HepG2 (cell line): ENCODE measurements around the gene CASKIN1. TPM values are rescaled to one million over a fixed set of nuclear protein-coding genes. Genes with fewer than 3 reads are reported as not detected.

Experiments used
- ATM ChIP-seq: fragments of 450-650 bp; IDR thresholded peaks from 2 replicates; pipeline ENCODE4 v1.7.1; 2017; ENCODE audit warnings: mild to moderate bottlenecking, borderline replicate concordance
- CREB1 ChIP-seq, 2 experiments: fragments of 450-650 bp in 1 of 2; IDR thresholded peaks; 2 replicates each; pipeline ENCODE4 v1.6.1; 2016 to 2017; ENCODE audit warnings: control low read depth in 1 of 2, mild to moderate bottlenecking in 1 of 2, missing compliant biosample characterization in 1 of 2, missing genetic modification characterization in 1 of 2
- HMG20B ChIP-seq: conservative IDR thresholded peaks from 2 replicates; pipeline ENCODE4 v1.6.1; 2016; ENCODE audit warnings: missing genetic modification reagents, missing compliant biosample characterization
- REL ChIP-seq: sonication (generic); formaldehyde crosslinking; conservative IDR thresholded peaks from 2 replicates; pipeline ENCODE4 v1.8.0; 2022; ENCODE audit warnings: mild to moderate bottlenecking, missing genetic modification reagents, moderate library complexity
- SOX13 ChIP-seq, 3 experiments: fragments of 450-650 bp in 1 of 3; sonication (generic) in 1 of 3; formaldehyde crosslinking in 1 of 3; IDR thresholded peaks in 2 of 3; conservative IDR thresholded peaks in 1 of 3; 2 replicates each; pipeline versions ENCODE4 v1.5.0 to v1.6.1; 2016 to 2020; ENCODE audit warnings: antibody characterized with exemption in 1 of 3, mild to moderate bottlenecking in 1 of 3, missing compliant biosample characterization in 1 of 3, missing genetic modification reagents in 1 of 3, moderate library complexity in 1 of 3
- SP140L ChIP-seq: sonication (generic); formaldehyde crosslinking; IDR thresholded peaks from 2 replicates; pipeline ENCODE4 v1.4.0; 2020; ENCODE audit warnings: missing genetic modification reagents, borderline replicate concordance
- SRSF9 ChIP-seq: fragments of 200-400 bp; formaldehyde crosslinking; IDR thresholded peaks from 2 replicates; pipeline ENCODE4 v1.6.1; 2018; ENCODE audit warnings: borderline replicate concordance, mild to moderate bottlenecking, low read depth, low read length; ENCODE audit not compliant: insufficient read depth, poor library complexity, severe bottlenecking
- ZNF230 ChIP-seq: sonication (generic); formaldehyde crosslinking; IDR thresholded peaks from 2 replicates; pipeline ENCODE4 v1.4.0; 2020; ENCODE audit warnings: mild to moderate bottlenecking, missing genetic modification reagents
- ZNF720 ChIP-seq: sonication (generic); formaldehyde crosslinking; IDR thresholded peaks from 2 replicates; pipeline ENCODE4 v1.4.0; 2020; ENCODE audit warnings: missing genetic modification reagents
- polyA plus RNA-seq, 8 experiments: library from polyadenylated mRNA; depleted of rRNA in 3 of 8; stranded (reverse) in 7 of 8; unstranded in 1 of 8; fragments of >200 nt; fragmentation: Illumina TruSeq in 4 of 8; extraction: Trizol in 4 of 8; gene quantifications; 2 replicates each; pipeline versions ENCODE4 v1.2.1 to v1.2.3, GENCODE V29; 2011 to 2016; ENCODE audit warnings: low read depth in 4 of 8, missing spikeins in 1 of 8, mixed read lengths in 1 of 8; ENCODE audit not compliant: insufficient read depth in 1 of 8
- total RNA-seq, 5 experiments: library from RNA; depleted of rRNA; stranded (reverse); fragments of >200 nt; fragmentation: Illumina TruSeq; extraction: Trizol; gene quantifications; 2 replicates each; pipeline ENCODE4 v1.2.3, GENCODE V29; 2016; ENCODE audit warnings: low read depth in 1 of 5
- TF ChIP-seq, protein P1 (sequence below): sonication (generic); formaldehyde crosslinking; IDR thresholded peaks from 2 replicates; pipeline ENCODE4 v1.4.0; 2020; ENCODE audit warnings: mild to moderate bottlenecking, missing genetic modification reagents
- TF ChIP-seq, protein P2 (sequence below): sonication (generic); formaldehyde crosslinking; conservative IDR thresholded peaks from 2 replicates; pipeline ENCODE4 v1.4.0; 2020; ENCODE audit warnings: missing genetic modification reagents
- TF ChIP-seq, protein P3 (sequence below): sonication (generic); formaldehyde crosslinking; conservative IDR thresholded peaks from 2 replicates; pipeline ENCODE4 v1.8.1; 2023; ENCODE audit warnings: missing genetic modification reagents

CASKIN1 gene
- total and polyA plus RNA-seq, 2 of the 13 experiments (the other 11 are each of a cell fraction or from before 2014, with no cell fraction given): 1.2 to 2.2 TPM

DNA sequence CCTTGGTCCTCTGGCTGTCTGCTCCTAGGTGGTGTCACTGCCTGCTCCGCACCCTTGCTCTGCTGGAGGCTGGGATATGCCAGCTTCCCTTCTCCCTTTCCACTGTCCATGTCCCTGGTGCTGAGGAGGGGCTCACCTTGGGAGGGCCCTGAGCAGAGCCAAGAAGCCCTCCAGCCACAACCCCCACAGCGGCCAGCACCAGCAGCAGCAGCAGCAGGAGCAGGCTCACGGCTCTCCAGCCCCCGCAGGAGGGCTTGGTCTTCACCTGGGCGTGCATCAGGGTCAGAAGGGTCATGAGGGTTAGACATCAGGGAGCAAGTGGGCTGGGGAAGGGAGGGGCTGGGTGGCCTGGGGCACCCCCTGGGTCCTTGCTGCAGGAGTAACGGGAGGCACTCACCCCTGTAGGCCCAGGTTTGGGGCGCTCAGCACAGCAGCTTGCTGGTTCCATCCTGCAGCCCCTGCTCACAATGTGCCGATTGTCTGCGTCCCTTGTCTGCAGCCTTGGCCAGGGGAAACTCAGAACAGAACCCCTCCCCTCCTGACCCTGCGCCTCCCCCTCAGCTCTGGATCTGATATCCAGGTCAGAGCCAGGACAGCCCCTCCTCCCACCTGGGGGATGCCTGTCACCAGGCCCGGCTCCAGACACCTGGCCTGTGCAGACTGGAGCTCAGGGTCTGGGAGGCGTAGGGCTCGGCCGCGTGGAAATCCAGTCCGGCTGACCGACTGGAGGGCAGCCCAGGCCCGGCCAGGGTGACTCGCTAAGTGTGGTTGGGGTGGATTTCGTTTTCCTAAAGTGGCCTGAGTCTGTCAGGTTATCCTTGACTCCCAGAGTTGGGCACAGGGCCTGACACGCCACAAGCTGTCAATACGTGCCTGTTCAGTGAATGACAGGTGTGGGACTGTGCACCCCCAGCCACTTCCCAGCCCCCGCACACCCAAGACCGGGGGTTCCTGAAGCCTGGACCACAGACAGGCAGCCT is 14.3 kb upstream of the CASKIN1 start, which contains the start of gene BRICD5 (continued):
- TF ChIP-seq, protein P1, sequence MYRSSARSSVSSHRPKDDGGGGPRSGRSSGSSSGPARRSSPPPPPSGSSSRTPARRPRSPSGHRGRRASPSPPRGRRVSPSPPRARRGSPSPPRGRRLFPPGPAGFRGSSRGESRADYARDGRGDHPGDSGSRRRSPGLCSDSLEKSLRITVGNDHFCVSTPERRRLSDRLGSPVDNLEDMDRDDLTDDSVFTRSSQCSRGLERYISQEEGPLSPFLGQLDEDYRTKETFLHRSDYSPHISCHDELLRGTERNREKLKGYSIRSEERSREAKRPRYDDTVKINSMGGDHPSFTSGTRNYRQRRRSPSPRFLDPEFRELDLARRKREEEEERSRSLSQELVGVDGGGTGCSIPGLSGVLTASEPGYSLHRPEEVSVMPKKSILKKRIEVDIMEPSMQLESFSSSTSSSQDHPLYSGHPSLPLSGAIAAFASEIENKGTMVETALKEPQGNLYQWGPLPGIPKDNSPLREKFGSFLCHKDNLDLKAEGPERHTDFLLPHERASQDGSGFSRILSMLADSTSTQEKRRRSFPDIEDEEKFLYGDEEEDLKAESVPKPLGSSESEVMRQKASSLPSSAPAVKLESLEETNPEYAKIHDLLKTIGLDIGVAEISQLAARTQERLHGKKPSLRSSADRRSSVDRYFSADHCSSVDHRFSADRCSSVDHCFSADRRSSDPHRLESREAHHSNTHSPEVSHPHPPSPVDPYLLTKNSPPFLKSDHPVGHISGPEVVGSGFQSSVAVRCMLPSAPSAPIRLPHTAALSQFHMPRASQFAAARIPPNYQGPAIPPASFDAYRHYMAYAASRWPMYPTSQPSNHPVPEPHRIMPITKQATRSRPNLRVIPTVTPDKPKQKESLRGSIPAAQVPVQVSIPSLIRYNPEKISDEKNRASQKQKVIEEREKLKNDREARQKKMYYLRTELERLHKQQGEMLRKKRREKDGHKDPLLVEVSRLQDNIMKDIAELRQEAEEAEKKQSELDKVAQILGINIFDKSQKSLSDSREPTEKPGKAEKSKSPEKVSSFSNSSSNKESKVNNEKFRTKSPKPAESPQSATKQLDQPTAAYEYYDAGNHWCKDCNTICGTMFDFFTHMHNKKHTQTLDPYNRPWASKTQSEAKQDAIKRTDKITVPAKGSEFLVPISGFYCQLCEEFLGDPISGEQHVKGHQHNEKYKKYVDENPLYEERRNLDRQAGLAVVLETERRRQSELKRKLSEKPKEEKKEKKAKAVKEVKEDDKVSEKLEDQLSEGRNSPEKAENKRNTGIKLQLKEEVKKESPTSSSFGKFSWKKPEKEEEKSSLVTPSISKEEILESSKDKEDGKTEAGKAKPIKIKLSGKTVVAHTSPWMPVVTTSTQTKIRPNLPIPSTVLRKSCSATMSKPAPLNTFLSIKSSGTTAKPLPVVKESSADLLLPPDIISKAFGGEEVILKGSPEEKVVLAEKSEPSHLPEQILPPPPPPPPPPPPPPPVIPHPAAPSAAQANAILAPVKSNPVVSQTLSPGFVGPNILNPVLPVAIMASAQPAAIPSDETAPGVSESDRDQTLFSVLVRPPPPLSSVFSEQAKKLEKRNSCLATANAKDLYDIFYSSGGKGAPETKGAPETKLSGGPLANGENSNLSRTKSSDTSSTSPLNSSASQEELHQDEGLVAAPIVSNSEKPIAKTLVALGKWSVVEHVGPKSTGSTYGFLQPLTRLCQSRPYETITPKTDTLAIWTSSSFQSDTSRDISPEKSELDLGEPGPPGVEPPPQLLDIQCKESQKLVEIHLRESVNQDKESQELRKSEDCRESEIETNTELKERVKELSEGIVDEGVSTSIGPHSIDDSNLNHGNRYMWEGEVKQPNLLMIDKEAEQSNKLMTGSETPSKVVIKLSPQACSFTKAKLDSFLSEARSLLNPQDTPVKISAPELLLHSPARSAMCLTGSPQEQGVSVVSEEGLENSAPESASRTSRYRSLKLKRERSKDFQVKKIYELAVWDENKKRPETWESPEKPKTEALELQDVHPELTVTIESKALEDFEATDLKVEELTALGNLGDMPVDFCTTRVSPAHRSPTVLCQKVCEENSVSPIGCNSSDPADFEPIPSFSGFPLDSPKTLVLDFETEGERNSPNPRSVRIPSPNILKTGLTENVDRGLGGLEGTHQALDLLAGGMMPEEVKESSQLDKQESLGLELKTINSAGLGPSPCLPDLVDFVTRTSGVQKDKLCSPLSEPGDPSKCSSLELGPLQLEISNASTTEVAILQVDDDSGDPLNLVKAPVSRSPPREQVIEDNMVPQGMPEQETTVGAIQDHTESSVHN (CRISPR knock-in tag): no peak
- TF ChIP-seq ZNF230 (CRISPR knock-in tag) (0 out of 2 replicates have a peak, but pooled peaks have one; percentile 12), ZNF720 (no peak), CREB1 (IDR thresholded peaks at IDR 0.05) (no peak), CREB1 (CRISPR knock-in tag; IDR thresholded peaks at IDR 0.05) (no peak), HMG20B (CRISPR knock-in tag) (no peak), ATM (no peak), SRSF9 (no peak), SOX13 (IDR thresholded peaks at IDR 0.05) (no peak), SOX13 (CRISPR knock-in tag; conservative IDR thresholded peaks at IDR 0.05 in 1 of 2, IDR thresholded peaks at IDR 0.05 in 1 of 2) (no peak; a peak in 1 of 4 replicates), REL (0 out of 2 replicates have a peak, but pooled peaks have one; percentile 34), SP140L (no peak)
- TF ChIP-seq, protein P2, sequence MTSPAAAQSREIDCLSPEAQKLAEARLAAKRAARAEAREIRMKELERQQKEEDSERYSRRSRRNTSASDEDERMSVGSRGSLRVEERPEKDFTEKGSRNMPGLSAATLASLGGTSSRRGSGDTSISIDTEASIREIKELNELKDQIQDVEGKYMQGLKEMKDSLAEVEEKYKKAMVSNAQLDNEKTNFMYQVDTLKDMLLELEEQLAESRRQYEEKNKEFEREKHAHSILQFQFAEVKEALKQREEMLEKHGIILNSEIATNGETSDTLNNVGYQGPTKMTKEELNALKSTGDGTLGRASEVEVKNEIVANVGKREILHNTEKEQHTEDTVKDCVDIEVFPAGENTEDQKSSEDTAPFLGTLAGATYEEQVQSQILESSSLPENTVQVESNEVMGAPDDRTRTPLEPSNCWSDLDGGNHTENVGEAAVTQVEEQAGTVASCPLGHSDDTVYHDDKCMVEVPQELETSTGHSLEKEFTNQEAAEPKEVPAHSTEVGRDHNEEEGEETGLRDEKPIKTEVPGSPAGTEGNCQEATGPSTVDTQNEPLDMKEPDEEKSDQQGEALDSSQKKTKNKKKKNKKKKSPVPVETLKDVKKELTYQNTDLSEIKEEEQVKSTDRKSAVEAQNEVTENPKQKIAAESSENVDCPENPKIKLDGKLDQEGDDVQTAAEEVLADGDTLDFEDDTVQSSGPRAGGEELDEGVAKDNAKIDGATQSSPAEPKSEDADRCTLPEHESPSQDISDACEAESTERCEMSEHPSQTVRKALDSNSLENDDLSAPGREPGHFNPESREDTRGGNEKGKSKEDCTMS: no peak
- TF ChIP-seq, protein P3, sequence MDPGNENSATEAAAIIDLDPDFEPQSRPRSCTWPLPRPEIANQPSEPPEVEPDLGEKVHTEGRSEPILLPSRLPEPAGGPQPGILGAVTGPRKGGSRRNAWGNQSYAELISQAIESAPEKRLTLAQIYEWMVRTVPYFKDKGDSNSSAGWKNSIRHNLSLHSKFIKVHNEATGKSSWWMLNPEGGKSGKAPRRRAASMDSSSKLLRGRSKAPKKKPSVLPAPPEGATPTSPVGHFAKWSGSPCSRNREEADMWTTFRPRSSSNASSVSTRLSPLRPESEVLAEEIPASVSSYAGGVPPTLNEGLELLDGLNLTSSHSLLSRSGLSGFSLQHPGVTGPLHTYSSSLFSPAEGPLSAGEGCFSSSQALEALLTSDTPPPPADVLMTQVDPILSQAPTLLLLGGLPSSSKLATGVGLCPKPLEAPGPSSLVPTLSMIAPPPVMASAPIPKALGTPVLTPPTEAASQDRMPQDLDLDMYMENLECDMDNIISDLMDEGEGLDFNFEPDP (CRISPR knock-in tag): no peak
